ENCODE data around the gene HOXC12.

DNA sequence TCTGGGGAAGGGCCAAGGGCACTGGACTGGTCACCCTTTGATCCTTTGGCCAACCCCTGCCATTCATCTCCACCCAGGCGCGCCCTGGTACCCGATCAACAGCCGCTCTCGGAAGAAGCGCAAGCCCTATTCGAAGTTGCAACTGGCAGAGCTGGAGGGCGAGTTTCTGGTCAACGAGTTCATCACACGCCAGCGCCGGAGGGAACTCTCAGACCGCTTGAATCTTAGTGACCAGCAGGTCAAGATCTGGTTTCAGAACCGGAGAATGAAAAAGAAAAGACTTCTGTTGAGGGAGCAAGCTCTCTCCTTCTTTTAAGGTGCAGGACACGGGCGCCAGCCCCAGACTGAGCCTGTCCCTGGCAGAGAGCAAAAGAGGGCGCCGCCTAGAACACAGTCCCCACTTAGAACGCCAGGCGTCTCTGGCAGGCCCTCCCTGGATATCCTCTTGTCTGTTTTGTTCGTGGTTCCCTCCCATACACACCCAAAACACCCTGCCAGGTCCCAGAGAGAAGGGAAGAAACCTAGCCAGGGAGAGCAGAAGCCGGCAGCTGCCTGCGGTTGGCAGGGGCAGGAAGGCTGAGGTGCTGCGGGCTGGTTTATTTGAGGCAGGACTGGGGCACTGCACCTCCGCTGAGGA is 1.7 kb downstream of the HOXC12 start:
- TF ChIP-seq, protein P1, sequence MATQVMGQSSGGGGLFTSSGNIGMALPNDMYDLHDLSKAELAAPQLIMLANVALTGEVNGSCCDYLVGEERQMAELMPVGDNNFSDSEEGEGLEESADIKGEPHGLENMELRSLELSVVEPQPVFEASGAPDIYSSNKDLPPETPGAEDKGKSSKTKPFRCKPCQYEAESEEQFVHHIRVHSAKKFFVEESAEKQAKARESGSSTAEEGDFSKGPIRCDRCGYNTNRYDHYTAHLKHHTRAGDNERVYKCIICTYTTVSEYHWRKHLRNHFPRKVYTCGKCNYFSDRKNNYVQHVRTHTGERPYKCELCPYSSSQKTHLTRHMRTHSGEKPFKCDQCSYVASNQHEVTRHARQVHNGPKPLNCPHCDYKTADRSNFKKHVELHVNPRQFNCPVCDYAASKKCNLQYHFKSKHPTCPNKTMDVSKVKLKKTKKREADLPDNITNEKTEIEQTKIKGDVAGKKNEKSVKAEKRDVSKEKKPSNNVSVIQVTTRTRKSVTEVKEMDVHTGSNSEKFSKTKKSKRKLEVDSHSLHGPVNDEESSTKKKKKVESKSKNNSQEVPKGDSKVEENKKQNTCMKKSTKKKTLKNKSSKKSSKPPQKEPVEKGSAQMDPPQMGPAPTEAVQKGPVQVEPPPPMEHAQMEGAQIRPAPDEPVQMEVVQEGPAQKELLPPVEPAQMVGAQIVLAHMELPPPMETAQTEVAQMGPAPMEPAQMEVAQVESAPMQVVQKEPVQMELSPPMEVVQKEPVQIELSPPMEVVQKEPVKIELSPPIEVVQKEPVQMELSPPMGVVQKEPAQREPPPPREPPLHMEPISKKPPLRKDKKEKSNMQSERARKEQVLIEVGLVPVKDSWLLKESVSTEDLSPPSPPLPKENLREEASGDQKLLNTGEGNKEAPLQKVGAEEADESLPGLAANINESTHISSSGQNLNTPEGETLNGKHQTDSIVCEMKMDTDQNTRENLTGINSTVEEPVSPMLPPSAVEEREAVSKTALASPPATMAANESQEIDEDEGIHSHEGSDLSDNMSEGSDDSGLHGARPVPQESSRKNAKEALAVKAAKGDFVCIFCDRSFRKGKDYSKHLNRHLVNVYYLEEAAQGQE (IDR thresholded peaks at IDR 0.05) = no peak
- TF ChIP-seq RXRA (IDR thresholded peaks at IDR 0.05) (no peak), JUND (IDR thresholded peaks at IDR 0.05) (no peak), HNF4G (IDR thresholded peaks at IDR 0.05) (no peak), TAF1 (conservative IDR thresholded peaks at IDR 0.05) (no peak)
- TF ChIP-seq, protein P2, sequence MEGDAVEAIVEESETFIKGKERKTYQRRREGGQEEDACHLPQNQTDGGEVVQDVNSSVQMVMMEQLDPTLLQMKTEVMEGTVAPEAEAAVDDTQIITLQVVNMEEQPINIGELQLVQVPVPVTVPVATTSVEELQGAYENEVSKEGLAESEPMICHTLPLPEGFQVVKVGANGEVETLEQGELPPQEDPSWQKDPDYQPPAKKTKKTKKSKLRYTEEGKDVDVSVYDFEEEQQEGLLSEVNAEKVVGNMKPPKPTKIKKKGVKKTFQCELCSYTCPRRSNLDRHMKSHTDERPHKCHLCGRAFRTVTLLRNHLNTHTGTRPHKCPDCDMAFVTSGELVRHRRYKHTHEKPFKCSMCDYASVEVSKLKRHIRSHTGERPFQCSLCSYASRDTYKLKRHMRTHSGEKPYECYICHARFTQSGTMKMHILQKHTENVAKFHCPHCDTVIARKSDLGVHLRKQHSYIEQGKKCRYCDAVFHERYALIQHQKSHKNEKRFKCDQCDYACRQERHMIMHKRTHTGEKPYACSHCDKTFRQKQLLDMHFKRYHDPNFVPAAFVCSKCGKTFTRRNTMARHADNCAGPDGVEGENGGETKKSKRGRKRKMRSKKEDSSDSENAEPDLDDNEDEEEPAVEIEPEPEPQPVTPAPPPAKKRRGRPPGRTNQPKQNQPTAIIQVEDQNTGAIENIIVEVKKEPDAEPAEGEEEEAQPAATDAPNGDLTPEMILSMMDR (IDR thresholded peaks at IDR 0.05; ENCODE audit: low read depth, low read length, missing input control) = no peak

Measured in liver (tissue), 3 donors.